Stimulated activated CD4-positive, alpha-beta T cell treated with anti-CD3 and anti-CD28 coated beads, Interleukin-2, amount 100 ng/mL, for 4 hours (primary cell): ENCODE results near the gene HIP1R.
"Not testable (repeated sequence)": the region's sequence is repeated elsewhere in the genome, so short reads cannot be mapped to it uniquely, and the experiment has no call there.

ENCODE experiments used
- DNase-seq: peaks from one replicate; pipeline ENCODE4 v3.0.0-alpha.2; 2020; ENCODE audit warnings: low read depth

HIP1R gene

DNA sequence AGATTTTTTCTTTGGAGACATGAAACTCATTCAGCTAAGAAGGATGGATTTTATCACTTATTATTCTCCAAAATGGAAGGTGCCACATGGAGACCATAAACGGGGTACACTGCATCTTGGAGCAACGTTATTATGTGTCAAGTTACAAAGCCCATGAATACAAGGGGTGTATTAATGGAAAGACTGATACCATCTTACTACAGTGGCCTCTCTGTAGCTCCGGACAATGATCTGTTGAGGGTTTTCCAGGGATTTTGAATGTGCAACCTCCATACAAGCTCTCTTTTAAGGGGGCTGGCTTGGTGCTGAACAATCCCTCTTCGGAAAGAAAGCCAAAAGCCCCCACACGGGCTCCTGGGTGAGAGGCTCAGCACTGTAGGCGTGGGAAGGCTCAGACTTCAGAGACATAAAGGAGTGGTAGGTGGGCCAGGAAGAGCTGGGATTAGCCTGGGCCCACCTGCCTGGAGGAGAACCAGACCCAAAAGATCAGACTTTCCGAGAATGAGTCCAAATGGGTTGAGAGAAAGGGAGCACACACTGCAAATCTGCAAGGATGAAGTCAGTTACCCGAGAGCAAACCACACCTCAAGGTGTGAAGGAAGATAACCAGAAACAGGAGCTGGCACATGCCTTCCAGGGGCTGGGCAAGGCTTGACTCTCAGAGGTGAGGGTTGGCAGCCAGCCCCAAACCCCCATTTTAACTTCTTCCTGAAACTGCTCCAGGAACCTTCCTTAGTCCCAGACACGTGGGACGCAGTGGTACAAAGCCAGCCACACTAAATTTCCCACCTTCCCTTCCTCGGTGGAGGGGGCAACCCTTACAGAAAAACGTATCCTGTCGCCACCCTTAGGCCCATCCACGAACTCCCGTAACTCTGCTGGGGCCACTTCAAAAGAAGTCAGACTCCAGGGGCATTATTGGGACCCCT is 59.2 kb downstream of the HIP1R start:
- DNase-seq = no peak

DNA sequence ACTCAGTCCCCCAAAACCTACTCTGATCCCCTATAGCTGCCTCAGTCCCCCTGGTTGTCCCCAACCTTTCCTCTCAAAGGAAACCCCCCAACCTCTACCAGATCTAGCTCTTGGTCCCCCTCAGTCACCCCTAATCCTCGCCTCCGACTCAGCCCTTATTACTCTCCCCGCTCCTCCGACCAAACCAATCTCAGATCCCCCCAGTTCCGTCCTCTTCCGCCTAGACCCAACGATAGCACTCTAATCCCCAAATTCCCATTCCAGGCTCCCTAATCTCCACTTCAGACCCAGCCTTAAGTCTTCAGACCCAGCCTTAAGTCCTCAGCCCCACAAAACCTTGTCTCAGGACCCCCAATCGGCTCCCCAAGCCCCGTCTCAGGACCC is 60.1 kb downstream of the HIP1R start:
- no peak for DNase-seq

DNA sequence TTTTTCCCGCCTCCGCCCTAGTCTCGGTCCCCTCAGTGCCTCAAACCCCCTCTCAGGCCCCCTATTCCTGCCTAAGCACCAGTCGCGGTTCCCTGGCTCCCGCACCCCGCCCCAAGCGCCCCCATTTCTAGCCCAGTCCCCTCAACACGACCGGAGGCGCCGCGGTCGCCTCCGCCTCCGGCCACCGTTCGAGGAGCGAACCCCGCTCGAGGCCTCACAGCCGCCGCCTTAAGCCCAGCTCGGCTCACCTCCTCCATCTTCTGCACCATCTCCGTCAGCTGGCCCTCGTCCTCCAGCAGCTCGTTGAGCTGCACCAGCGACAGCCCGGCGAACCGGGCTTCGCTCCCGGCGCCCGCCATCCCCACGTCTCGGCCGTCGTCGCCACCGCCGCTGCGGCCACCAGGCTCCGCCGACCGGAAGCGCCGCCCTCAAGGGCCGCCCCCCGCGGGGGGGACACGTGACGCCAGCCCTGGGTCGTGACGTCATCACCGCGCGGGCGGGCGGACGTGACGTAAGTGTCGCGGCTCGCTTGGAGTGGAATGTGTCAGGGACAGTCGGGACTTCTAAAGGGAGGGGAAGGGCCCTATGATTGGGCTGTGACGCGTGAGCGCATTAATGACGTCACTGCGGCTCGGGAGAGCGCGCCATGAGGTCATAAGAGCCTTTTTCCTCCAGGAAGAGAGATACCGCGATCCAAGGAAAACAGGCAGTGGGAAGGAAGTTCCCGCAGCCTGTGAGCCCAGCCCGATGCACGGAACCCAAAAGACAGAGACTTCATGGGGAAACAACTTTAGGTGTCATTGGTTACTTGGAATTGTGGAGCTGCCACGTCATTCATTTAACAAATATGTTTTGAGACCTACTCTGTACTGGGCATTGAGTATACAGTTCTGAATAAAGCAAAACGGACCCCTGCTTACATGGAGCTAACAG is 60.7 kb downstream of the HIP1R start, which contains the start of gene VPS37B:
Gene VPS37B, minus strand, starts transcription at position 421 of the 933 bp plus-strand sequence. Its CDS starts 62 bp downstream, at position 359.
- DNase-seq = peak; percentile 84

DNA sequence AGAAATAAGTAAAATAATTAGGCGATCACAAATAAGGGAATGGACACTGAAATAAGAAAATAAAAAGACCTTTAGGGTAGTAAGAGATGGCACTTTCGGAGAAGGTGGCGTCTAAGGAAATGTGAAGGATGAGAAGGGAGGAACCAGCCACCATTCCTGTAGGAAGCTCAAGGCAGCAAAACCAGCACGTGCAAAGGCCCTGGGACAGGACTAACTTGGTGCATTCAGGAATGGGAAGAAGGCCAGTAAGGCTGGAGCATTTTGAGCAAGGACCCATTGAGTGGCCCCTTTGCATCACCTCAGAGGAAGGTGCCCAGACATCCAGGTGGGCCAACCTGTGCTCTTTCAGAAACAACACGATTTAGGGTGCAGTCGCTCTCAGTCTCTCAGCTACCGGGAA is 61.4 kb downstream of the HIP1R start:
- DNase-seq = no peak

DNA sequence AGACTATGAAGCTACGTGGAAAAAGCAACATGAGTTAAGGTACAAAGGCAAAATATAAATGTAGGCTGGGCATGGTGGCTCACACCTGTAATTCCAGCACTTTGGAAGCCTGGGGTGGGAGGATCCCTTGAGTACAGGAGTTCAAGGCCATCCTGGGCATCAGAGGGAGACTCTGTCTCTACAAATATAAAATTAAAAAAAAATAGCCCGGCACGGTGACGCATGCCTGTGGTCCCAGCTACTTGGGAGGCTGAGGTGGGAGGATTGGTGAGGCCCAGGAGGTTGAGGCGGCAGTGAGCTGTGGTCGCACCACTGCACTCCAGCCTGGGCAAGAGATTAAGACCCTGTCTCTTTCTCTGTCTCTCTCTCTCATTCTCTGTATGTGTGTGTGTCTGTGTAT is 64.6 kb downstream of the HIP1R start:
- DNase-seq = no peak

DNA sequence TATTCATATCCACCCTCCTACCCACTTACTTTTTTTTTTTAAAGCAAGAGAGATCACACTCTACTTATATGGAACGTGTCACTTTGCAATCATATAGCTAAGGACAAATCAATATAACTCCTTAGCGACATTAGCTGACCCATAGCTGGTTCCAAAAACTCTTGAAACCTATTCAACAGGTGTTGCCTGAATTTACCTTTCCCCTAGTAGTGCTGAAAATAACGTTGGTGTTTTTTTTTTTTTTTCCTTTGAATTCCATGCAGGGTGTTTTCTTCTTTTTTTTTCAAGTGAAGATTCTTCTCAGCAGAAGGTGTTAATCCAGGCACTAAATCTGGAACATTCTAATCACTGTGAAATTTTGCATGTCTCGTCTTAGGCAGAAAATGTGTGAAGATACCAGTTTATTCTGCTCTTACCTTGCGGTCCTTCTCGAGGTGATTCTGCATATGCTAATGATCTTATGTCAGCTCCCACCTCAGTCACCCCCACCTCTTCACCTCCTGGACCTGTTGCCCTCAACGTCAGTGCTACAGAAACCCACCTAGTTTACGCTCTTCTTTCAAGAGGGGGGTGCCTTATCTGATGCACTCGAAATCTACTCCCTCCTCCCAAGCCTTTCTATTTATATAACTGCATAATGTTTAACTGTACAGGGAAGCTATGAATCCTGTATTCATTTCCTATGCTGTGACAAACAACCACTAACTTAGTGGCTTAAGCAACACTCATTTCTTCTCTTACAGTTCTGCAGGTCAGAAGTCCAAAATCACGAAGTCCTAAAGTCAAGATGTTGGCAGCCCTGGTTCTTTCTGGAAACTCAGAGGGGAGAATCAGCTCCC is 67.8 kb downstream of the HIP1R start:
- DNase-seq = no peak

DNA sequence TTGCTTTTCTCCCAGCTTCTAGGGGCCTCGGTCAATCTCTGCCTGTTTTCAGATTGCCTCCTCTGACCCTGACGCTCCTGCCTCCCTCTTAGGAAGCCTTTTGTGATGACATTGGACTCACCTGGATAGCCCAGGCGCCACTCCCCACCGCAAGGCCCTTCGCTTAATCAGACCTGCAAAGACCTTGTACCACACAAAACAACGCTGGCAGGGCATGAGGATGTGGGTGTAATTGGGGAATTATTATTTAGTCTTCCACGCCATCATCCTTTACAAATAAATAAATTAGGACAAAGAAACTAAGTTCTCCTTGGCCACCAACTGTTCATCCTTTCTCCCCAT is 68.4 kb downstream of the HIP1R start:
- no peak for DNase-seq

DNA sequence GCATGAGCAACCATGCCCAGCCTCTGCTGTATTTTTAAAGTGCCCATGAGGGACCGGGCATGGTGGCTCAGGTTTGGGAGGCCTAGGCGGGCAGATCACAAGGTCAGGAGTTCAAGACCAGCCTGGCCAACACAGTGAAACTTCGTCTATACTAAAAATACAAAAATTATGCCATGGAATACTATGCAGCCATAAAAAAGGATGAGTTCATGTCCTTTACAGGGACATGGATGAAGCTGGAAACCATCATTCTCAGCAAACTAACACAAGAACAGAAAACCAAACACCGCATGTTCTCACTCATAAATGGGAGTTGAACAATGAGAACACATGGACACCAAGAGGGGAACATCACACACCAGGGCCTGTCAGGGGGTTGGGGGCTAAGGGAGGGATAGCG is 70.0 kb downstream of the HIP1R start:
- not testable (repeated sequence) for DNase-seq

DNA sequence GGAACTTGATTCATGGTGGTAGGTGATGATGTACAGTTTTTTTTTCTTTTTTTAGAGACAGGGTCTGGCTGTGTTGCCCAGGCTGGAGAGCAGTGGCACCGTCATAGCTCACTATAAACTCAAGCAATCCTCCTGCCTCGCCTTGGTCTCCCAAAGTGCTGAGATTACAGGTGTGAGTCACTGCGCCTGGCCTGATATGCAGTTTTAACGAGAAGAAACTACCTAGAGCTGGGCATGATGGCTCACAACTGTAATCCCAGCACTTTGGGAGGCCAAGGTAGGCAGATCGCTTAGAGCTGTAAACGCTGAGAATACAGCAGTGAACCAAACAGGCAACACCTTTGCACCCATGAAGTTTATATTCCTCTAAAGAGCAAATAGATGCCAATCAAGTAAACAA is 73.7 kb downstream of the HIP1R start:
- no peak for DNase-seq

DNA sequence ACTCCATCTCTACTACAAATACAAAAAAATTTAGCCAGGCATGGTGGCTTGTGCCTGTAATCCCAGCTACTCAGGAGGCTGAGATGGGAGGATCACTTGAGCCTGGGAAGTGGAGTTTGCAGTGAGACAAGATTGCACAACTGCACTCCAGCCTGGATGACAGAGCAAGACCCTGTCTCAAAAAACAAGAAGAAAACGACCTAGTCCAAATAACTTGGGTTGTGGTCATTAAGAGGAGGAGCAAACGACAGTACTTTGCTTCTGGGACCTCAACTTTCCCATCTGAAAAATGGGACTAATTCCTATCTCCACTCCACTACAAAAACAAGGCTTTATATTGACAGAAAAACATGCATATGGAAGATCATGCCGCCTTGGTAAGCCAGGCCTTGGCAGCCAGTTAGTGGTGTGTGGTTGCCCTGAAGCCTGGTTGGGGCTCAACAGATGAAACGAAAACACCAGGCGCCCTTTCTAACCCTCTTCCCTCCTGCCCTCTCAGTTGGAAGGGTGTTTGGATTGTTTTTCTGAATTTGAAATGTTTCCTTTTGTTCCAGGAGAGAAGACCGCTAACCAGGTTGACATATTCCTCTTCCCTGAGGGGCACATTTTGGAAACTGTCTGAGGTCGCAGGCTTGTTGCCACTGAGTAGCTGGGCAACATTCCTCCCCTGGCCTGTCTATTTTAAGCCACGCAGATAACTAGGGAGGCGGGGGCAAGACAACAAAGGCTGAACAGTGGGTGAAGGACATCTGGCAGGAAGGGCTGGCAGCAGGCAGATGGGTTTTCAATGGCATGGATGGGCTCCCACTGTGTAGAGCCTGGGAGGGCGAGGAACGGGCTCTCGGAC is 74.4 kb downstream of the HIP1R start:
- no peak for DNase-seq
